Measurements from ENCODE around the gene ARHGAP1.

Gene ARHGAP1

GRCh38 chr11:46681814-46682213, 18.6 kb downstream of the ARHGAP1 start:
- no peak overlapping the region for H3K4me3 ChIP-seq (ENCODE audit: low read depth in 1 of 2, low read length in 2 of 2)
- H3K9me3 ChIP-seq (ENCODE audit: control insufficient read depth in 1 of 2, low read length in 2 of 2): no peaks in the 10 kb centered on the region
- H3K27me3 ChIP-seq (ENCODE audit: control insufficient read depth in 1 of 2, insufficient read depth in 2 of 2, low read length in 2 of 2): no peaks in the 10 kb centered on the region
- no peak overlapping the region for H3K27ac ChIP-seq (ENCODE audit: low read depth, low read length)
- no peak overlapping the region for H3K9ac ChIP-seq (ENCODE audit: low read depth in 1 of 2, low read length in 2 of 2)
- H3K36me3 ChIP-seq (ENCODE audit: control insufficient read depth in 1 of 2, insufficient read depth in 2 of 2, low read length in 2 of 2): peaks cover 48 to 72% of the 10 kb centered on the region in 2 donors
- peaks cover 7 to 12% of the 10 kb centered on the region in 2 donors for H3K4me1 ChIP-seq (ENCODE audit: control insufficient read depth in 1 of 2, insufficient read depth in 2 of 2, low read length in 2 of 2)

GRCh38 chr11:46680815-46681214, 19.6 kb downstream of the ARHGAP1 start:
- Histone ChIP-seq H3K36me3 (ENCODE audit: control insufficient read depth in 1 of 2, insufficient read depth in 2 of 2, low read length in 2 of 2) (peaks cover 50 to 75% of the 10 kb centered on the region in 2 donors), H3K4me1 (ENCODE audit: control insufficient read depth in 1 of 2, insufficient read depth in 2 of 2, low read length in 2 of 2) (peaks cover 14 to 22% of the 10 kb centered on the region in 2 donors), H3K27ac (ENCODE audit: low read depth, low read length) (no peak overlapping the region), H3K9ac (ENCODE audit: low read depth in 1 of 2, low read length in 2 of 2) (no peak overlapping the region), H3K9me3 (ENCODE audit: control insufficient read depth in 1 of 2, low read length in 2 of 2) (no peaks in the 10 kb centered on the region), H3K4me3 (ENCODE audit: low read depth in 1 of 2, low read length in 2 of 2) (no peak overlapping the region), H3K27me3 (ENCODE audit: control insufficient read depth in 1 of 2, insufficient read depth in 2 of 2, low read length in 2 of 2) (no peaks in the 10 kb centered on the region)

DNA sequence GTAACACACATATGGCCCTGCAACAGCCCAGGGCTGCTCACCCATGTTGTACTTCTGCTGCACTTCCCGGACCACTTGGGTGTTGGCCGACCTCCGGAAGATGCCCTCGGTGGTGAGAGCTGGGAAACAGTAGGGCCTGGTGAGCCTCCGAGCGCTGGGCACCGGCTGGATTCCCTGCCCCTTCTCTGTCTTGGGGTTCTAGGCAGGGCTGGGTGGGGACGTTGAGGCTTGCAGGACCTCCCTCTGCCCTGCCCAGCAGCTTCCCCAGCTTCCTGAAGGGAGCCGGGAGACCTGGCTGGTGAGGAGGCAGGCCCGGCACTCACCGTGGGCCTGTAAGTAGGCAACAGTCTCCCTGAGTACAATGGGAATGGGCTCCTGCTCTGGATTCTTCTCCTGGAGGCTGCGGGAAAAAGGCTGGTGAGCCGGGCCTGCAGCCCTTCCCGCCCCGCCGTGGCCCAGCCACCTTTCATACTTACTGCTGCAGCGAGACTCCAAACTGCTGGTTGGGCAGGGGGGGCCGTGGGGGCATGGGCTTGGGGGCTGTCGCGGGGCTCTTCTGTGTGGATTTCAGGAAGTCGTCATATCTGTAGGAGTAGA, 20.2 kb downstream of the ARHGAP1 start:
- Histone ChIP-seq H3K27me3 (ENCODE audit: control insufficient read depth in 1 of 2, insufficient read depth in 2 of 2, low read length in 2 of 2) (no peaks in the 10 kb centered on the region), H3K9ac (ENCODE audit: low read depth in 1 of 2, low read length in 2 of 2) (no peak overlapping the region), H3K27ac (ENCODE audit: low read depth, low read length) (no peak overlapping the region), H3K9me3 (ENCODE audit: control insufficient read depth in 1 of 2, low read length in 2 of 2) (no peaks in the 10 kb centered on the region), H3K4me3 (ENCODE audit: low read depth in 1 of 2, low read length in 2 of 2) (no peak overlapping the region), H3K4me1 (ENCODE audit: control insufficient read depth in 1 of 2, insufficient read depth in 2 of 2, low read length in 2 of 2) (peaks cover 20 to 28% of the 10 kb centered on the region in 2 donors), H3K36me3 (ENCODE audit: control insufficient read depth in 1 of 2, insufficient read depth in 2 of 2, low read length in 2 of 2) (peaks cover 50 to 75% of the 10 kb centered on the region in 2 donors)

- H3K27me3 ChIP-seq (ENCODE audit: control insufficient read depth in 1 of 2, insufficient read depth in 2 of 2, low read length in 2 of 2): no peaks in the 10 kb centered on the region
- H3K4me1 ChIP-seq (ENCODE audit: control insufficient read depth in 1 of 2, insufficient read depth in 2 of 2, low read length in 2 of 2): peaks cover 27 to 35% of the 10 kb centered on the region in 2 donors
- H3K36me3 ChIP-seq (ENCODE audit: control insufficient read depth in 1 of 2, insufficient read depth in 2 of 2, low read length in 2 of 2): peaks cover 50 to 73% of the 10 kb centered on the region in 2 donors
- no peak overlapping the region for H3K27ac ChIP-seq (ENCODE audit: low read depth, low read length)
- H3K9me3 ChIP-seq (ENCODE audit: control insufficient read depth in 1 of 2, low read length in 2 of 2): no peaks in the 10 kb centered on the region
- no peak overlapping the region for H3K9ac ChIP-seq (ENCODE audit: low read depth in 1 of 2, low read length in 2 of 2)
- no peak overlapping the region for H3K4me3 ChIP-seq (ENCODE audit: low read depth in 1 of 2, low read length in 2 of 2)
These were observed 20.9 kb downstream of the ARHGAP1 start for GRCh38 chr11:46679241-46680163.

DNA sequence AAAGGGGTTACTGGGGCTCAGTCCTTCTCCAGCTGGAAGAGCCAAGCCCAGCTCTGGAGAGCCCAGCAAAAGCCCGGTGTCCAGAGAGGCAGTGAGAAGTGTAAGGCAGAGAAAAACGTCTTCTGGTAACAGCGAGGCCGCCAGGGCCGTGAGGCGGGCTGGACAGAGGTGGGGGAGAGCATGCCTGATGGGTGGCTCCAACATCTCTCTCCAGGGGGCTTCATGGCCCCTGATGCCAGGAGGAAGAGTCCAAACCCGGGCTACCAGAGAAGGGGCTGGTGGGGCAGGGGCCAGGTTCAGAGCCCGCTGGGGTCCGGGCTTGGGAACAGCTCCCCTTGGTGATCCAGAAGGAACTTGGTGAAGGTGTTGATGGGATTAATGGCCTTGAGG, 21.7 kb downstream of the ARHGAP1 start:
- no peak overlapping the region for H3K4me3 ChIP-seq (ENCODE audit: low read depth in 1 of 2, low read length in 2 of 2)
- no peak overlapping the region for H3K9ac ChIP-seq (ENCODE audit: low read depth in 1 of 2, low read length in 2 of 2)
- H3K27me3 ChIP-seq (ENCODE audit: control insufficient read depth in 1 of 2, insufficient read depth in 2 of 2, low read length in 2 of 2): no peaks in the 10 kb centered on the region
- no peaks in the 10 kb centered on the region for H3K9me3 ChIP-seq (ENCODE audit: control insufficient read depth in 1 of 2, low read length in 2 of 2)
- H3K36me3 ChIP-seq (ENCODE audit: control insufficient read depth in 1 of 2, insufficient read depth in 2 of 2, low read length in 2 of 2): peaks cover 47 to 69% of the 10 kb centered on the region in 2 donors
- peaks cover 35 to 41% of the 10 kb centered on the region in 2 donors for H3K4me1 ChIP-seq (ENCODE audit: control insufficient read depth in 1 of 2, insufficient read depth in 2 of 2, low read length in 2 of 2)
- H3K27ac ChIP-seq (ENCODE audit: low read depth, low read length): no peak overlapping the region

DNA sequence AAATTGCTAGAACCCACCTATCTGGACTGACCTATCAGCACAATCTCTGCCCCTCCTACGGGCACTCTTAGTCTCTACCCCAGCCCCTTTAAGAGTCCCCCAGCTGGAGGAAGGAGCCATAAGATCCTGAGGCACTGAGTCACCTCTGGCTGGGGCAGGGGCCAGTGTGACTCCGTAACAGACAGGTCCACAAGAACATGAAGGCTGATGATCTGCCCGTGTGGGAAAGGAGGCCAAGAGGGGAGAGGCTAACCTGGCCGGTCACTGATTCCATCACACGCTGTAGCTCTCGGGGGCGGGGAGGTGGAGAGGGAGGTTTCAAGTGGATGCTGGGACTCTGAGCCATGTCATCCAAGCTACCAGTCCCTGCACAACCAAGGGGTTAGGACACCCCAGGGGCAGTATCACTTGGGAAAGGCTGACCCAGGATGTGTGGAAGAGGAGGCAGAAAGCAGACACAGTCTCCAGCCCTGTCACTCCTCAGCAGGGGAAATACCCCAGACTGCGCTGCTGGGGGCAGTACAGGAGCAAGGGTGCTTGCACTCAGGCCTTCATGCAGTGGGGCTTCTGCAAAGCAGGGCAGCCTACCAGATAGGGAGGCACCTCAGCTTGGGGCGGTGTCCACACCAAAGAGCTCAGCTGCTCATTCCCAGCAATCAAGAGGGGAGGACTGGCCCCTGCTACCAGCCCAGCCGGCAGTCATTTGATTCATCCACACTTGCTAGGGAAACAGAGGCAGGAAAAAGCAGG, 22.3 kb downstream of the ARHGAP1 start:
- no peak overlapping the region for H3K9ac ChIP-seq (ENCODE audit: low read depth in 1 of 2, low read length in 2 of 2)
- H3K36me3 ChIP-seq (ENCODE audit: control insufficient read depth in 1 of 2, insufficient read depth in 2 of 2, low read length in 2 of 2): peaks cover 52 to 71% of the 10 kb centered on the region in 2 donors

GRCh38 chr11:46677169-46677568, 23.2 kb downstream of the ARHGAP1 start:
- Histone ChIP-seq H3K36me3 (ENCODE audit: control insufficient read depth in 1 of 2, insufficient read depth in 2 of 2, low read length in 2 of 2) (peaks cover 60 to 73% of the 10 kb centered on the region in 2 donors), H3K27me3 (ENCODE audit: control insufficient read depth in 1 of 2, insufficient read depth in 2 of 2, low read length in 2 of 2) (no peaks in the 10 kb centered on the region), H3K4me3 (ENCODE audit: low read depth in 1 of 2, low read length in 2 of 2) (no peak overlapping the region), H3K9me3 (ENCODE audit: control insufficient read depth in 1 of 2, low read length in 2 of 2) (no peaks in the 10 kb centered on the region), H3K9ac (ENCODE audit: low read depth in 1 of 2, low read length in 2 of 2) (no peak overlapping the region), H3K4me1 (ENCODE audit: control insufficient read depth in 1 of 2, insufficient read depth in 2 of 2, low read length in 2 of 2) (peaks cover 37 to 46% of the 10 kb centered on the region in 2 donors), H3K27ac (ENCODE audit: low read depth, low read length) (no peak overlapping the region)

More for the DNA sequence above, 22.3 kb downstream of the ARHGAP1 start:
- no peak overlapping the region for H3K27ac ChIP-seq (ENCODE audit: low read depth, low read length)
- no peaks in the 10 kb centered on the region for H3K9me3 ChIP-seq (ENCODE audit: control insufficient read depth in 1 of 2, low read length in 2 of 2)
- no peaks in the 10 kb centered on the region for H3K27me3 ChIP-seq (ENCODE audit: control insufficient read depth in 1 of 2, insufficient read depth in 2 of 2, low read length in 2 of 2)
- H3K4me1 ChIP-seq (ENCODE audit: control insufficient read depth in 1 of 2, insufficient read depth in 2 of 2, low read length in 2 of 2): peaks cover 35 to 41% of the 10 kb centered on the region in 2 donors
- no peak overlapping the region for H3K4me3 ChIP-seq (ENCODE audit: low read depth in 1 of 2, low read length in 2 of 2)

DNA sequence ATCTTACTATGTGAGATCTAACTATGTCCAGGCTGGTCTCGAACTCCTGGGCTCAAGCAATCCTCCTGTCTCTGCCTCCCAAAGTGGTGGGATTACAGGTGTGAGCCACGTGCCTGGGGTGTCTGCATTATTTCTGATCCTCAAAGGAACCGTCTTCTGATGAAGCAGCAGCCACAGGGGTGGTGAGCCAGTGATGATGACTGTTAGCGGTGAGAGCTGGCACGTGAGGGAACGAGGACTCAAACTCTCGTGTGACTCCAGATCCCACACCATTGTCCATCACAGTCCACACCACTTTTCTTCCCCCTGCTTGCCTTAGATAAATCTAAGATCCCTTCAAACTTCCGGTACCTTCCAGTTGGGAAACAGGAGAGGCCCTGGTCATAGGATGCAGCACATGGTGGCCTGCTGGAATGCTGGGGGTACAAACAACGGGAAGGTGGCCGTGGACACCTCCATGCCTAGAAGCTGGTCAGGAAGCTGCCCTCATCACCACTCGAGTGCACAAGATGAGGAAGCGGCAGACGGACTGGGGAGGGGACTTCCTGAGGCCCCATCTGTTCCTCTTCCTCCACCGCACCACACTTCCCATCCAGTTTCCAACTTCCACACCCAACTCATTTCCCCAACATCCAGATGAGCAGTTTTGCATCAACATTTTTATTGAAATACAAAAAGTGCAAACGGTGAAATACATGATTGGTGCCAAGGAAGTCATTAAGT, 23.8 kb downstream of the ARHGAP1 start:
- Histone ChIP-seq H3K4me1 (ENCODE audit: control insufficient read depth in 1 of 2, insufficient read depth in 2 of 2, low read length in 2 of 2) (peaks cover 43 to 51% of the 10 kb centered on the region in 2 donors), H3K27me3 (ENCODE audit: control insufficient read depth in 1 of 2, insufficient read depth in 2 of 2, low read length in 2 of 2) (no peaks in the 10 kb centered on the region), H3K9ac (ENCODE audit: low read depth in 1 of 2, low read length in 2 of 2) (no peak overlapping the region), H3K27ac (ENCODE audit: low read depth, low read length) (no peak overlapping the region), H3K4me3 (ENCODE audit: low read depth in 1 of 2, low read length in 2 of 2) (no peak overlapping the region), H3K9me3 (ENCODE audit: control insufficient read depth in 1 of 2, low read length in 2 of 2) (no peaks in the 10 kb centered on the region), H3K36me3 (ENCODE audit: control insufficient read depth in 1 of 2, insufficient read depth in 2 of 2, low read length in 2 of 2) (peaks cover 59 to 73% of the 10 kb centered on the region in 2 donors)

DNA sequence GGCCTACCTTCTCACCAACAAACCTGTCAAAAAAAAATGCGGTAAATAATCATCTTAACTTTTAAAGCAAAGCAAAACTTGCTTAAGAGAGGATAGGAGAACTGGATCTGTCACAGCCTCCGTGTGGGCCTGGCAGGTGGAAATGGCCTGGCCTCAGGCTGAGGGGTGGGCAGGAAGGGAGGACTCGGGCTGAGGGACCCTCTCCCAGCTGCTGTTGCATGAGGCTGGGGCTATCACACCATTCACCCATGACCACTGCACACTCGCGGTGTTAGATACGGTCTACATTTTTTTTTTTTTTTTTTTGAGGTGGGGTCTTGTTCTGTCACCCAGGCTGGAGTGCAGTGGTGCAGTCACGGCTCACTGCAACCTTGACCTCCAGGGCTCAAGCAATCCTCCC, 24.5 kb downstream of the ARHGAP1 start:
- H3K4me3 ChIP-seq (ENCODE audit: low read depth in 1 of 2, low read length in 2 of 2): no peak overlapping the region
- peak overlapping the region; percentile 78 for H3K27ac ChIP-seq (ENCODE audit: low read depth, low read length)
- no peaks in the 10 kb centered on the region for H3K9me3 ChIP-seq (ENCODE audit: control insufficient read depth in 1 of 2, low read length in 2 of 2)
- H3K36me3 ChIP-seq (ENCODE audit: control insufficient read depth in 1 of 2, insufficient read depth in 2 of 2, low read length in 2 of 2): peaks cover 54 to 70% of the 10 kb centered on the region in 2 donors
- H3K4me1 ChIP-seq (ENCODE audit: control insufficient read depth in 1 of 2, insufficient read depth in 2 of 2, low read length in 2 of 2): peaks cover 44 to 53% of the 10 kb centered on the region in 2 donors
- H3K27me3 ChIP-seq (ENCODE audit: control insufficient read depth in 1 of 2, insufficient read depth in 2 of 2, low read length in 2 of 2): no peaks in the 10 kb centered on the region
- peak overlapping the region; percentile 16 to 18 for H3K9ac ChIP-seq (ENCODE audit: low read depth in 1 of 2, low read length in 2 of 2)
